ENCODE measurements around the gene PRSS3.
"Not testable (repeated sequence)": the region's sequence is repeated elsewhere in the genome, so short reads cannot be mapped to it uniquely, and the experiment has no call there.

DNA sequence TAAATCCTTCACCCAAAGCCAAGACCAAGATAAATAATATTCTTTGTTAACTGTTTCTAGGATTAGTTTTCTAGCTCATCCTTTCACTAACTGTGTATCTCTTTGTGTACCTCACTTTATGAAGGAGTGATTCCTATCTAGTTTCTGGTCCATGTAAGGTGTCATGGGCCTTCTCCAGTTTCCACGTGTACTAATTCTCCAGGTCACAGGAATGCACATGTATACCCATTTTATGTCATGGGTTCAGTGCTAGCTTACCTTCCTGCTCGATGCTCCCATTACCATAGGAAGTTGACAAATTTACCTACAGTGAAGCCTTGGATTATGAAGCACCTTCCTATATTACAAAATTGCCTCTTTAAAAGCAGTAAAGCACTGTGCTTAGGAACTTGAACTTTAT is 5.9 kb upstream of the PRSS3 start:
- TF ChIP-seq, protein P1, sequence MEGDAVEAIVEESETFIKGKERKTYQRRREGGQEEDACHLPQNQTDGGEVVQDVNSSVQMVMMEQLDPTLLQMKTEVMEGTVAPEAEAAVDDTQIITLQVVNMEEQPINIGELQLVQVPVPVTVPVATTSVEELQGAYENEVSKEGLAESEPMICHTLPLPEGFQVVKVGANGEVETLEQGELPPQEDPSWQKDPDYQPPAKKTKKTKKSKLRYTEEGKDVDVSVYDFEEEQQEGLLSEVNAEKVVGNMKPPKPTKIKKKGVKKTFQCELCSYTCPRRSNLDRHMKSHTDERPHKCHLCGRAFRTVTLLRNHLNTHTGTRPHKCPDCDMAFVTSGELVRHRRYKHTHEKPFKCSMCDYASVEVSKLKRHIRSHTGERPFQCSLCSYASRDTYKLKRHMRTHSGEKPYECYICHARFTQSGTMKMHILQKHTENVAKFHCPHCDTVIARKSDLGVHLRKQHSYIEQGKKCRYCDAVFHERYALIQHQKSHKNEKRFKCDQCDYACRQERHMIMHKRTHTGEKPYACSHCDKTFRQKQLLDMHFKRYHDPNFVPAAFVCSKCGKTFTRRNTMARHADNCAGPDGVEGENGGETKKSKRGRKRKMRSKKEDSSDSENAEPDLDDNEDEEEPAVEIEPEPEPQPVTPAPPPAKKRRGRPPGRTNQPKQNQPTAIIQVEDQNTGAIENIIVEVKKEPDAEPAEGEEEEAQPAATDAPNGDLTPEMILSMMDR (IDR thresholded peaks at IDR 0.05): not testable (repeated sequence)
- not testable (repeated sequence) for TF ChIP-seq POLR2A, POLR2AphosphoS5 (IDR thresholded peaks at IDR 0.05)
